ENCODE data around the gene OR5B21.

OR5B21 gene

GRCh38 chr11:58494101-58494500 lies 13.8 kb downstream of the OR5B21 start:
- TF ChIP-seq ISL1 (CRISPR knock-in tag; IDR thresholded peaks at IDR 0.05) (no peak), TOX (CRISPR knock-in tag; IDR thresholded peaks at IDR 0.05; ENCODE audit: borderline replicate concordance) (no peak), OSR1 (CRISPR knock-in tag; IDR thresholded peaks at IDR 0.05) (no peak), CSRNP3 (CRISPR knock-in tag; IDR thresholded peaks at IDR 0.05) (no peak), TSHZ2 (CRISPR knock-in tag; IDR thresholded peaks at IDR 0.05) (no peak), SNAI2 (CRISPR knock-in tag; IDR thresholded peaks at IDR 0.05) (no peak), ZNF565 (CRISPR knock-in tag; conservative IDR thresholded peaks at IDR 0.05; ENCODE audit: low read depth) (no peak), ZFP30 (CRISPR knock-in tag; IDR thresholded peaks at IDR 0.05) (no peak), TCF4 (CRISPR knock-in tag; IDR thresholded peaks at IDR 0.05; ENCODE audit: borderline replicate concordance) (no peak), CREB5 (CRISPR knock-in tag; IDR thresholded peaks at IDR 0.05; ENCODE audit: low read depth) (no peak), POU6F1 (CRISPR knock-in tag; IDR thresholded peaks at IDR 0.05; ENCODE audit: borderline replicate concordance, low read depth) (no peak), ZNF70 (CRISPR knock-in tag; IDR thresholded peaks at IDR 0.05) (no peak), BACH2 (CRISPR knock-in tag; IDR thresholded peaks at IDR 0.05; ENCODE audit: borderline replicate concordance) (no peak), PATZ1 (CRISPR knock-in tag; IDR thresholded peaks at IDR 0.05; ENCODE audit: borderline replicate concordance) (no peak)
- ATAC-seq, result peak; percentile 47

GRCh38 chr11:58493676-58494075 lies 14.2 kb downstream of the OR5B21 start:
- ATAC-seq, result peak; percentile 57
- no peak for TF ChIP-seq CSDC2 (CRISPR knock-in tag; IDR thresholded peaks at IDR 0.05)
- TF ChIP-seq OSR1 (CRISPR knock-in tag; IDR thresholded peaks at IDR 0.05), result no peak
- no peak for TF ChIP-seq ZC3H10 (CRISPR knock-in tag; IDR thresholded peaks at IDR 0.05)
- TF ChIP-seq SNAI2 (CRISPR knock-in tag; IDR thresholded peaks at IDR 0.05), result no peak
- no peak for TF ChIP-seq PATZ1 (CRISPR knock-in tag; IDR thresholded peaks at IDR 0.05; ENCODE audit: borderline replicate concordance)
- no peak for TF ChIP-seq ZFP30 (CRISPR knock-in tag; IDR thresholded peaks at IDR 0.05)
- TF ChIP-seq ZNF565 (CRISPR knock-in tag; conservative IDR thresholded peaks at IDR 0.05; ENCODE audit: low read depth), result no peak
- no peak for TF ChIP-seq ZFP3 (CRISPR knock-in tag; IDR thresholded peaks at IDR 0.05)
- no peak for TF ChIP-seq TCF4 (CRISPR knock-in tag; IDR thresholded peaks at IDR 0.05; ENCODE audit: borderline replicate concordance)
- no peak for TF ChIP-seq ISL1 (CRISPR knock-in tag; IDR thresholded peaks at IDR 0.05)
- TF ChIP-seq ZNF8 (CRISPR knock-in tag; IDR thresholded peaks at IDR 0.05), result no peak
- TF ChIP-seq CREB5 (CRISPR knock-in tag; IDR thresholded peaks at IDR 0.05; ENCODE audit: low read depth), result no peak
- TF ChIP-seq CSRNP3 (CRISPR knock-in tag; IDR thresholded peaks at IDR 0.05), result no peak
